Stimulated activated naive CD8-positive, alpha-beta T cell treated with anti-CD3 and anti-CD28 coated beads, Interleukin-15, Interleukin-2, amounts not matched to agents 100 U/mL and 50 U/mL, for 24 hours (primary cell): Measurements from ENCODE around the gene ANKRD13A.
A peak's percentile ranks its signal among the peaks of the same experiment; 100 is the strongest.
"Not testable (repeated sequence)": the region's sequence is repeated elsewhere in the genome, so short reads cannot be mapped to it uniquely, and the experiment has no call there.

Experiments
- ATAC-seq: fragments of 150-1000 bp; cut with Tn5 transposase; one replicate; pipeline ENCODE4 v1.10.0; 2021
- DNase-seq: peaks from one replicate; pipeline ENCODE4 v3.0.0; 2021

Gene ANKRD13A

DNA sequence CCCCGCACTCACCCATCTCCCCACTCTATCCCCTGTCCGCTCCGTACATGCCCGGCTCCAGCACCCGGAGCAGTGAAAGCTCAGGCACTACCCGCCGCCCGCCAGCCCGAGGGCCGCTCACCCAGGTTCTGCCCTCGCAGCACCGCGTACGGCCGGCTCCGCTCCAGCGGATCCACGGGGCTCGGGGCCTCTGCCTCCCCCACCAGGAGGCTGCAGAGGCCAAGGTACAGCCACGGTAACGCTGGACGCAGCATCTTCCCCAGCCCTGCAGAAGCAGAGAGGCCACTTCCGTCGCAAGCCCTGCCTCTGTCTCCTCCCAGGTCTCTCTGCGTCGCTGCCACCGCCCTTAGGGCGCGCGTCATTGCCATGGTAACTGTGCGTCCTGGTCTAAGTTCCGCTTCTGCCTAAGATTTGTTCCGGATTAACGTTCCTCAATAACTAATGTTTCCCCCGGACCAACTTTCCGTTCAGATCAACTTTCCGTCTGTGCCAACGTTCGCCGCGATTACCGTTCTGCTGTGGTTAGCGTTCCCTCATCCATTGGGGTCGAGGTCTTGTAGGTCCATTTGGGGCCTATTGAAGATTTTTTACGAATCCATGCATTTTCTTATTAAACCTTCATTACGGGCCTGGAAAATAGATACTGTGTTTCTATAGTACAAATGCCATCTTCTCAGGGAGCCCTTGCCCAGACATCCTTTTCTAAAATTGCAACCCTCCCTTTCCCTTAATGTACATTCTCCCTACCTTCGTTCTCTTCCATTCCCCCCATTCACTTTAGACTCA lies 49.2 kb downstream of the ANKRD13A start, which contains the start of gene C12orf76:
Gene C12orf76, minus strand, starts transcription at position 281 of the 786 bp plus-strand sequence. Its CDS starts 27 bp downstream, at position 254.
- ATAC-seq = peak; percentile 100
- DNase-seq = peak; percentile 91

DNA sequence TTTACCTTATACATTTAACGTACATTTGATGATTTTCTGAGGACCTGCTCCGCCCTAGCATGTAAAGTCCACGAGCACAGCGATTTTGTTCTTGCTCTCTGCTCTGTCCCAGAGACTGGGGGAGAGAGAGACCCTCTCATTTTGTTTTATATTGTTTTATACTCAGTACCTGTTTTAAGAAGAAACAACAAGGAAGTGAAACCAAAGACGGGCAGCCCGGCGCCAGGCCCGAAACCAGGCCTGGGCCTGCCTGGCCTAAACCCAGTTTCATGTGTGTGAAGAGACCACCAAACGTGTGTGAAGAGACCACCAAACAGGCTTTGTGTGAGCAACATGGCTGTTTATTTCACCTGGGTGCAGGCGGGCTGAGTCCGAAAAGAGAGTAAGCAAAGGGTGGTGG lies 49.8 kb downstream of the ANKRD13A start:
- ATAC-seq = not testable (repeated sequence)

DNA sequence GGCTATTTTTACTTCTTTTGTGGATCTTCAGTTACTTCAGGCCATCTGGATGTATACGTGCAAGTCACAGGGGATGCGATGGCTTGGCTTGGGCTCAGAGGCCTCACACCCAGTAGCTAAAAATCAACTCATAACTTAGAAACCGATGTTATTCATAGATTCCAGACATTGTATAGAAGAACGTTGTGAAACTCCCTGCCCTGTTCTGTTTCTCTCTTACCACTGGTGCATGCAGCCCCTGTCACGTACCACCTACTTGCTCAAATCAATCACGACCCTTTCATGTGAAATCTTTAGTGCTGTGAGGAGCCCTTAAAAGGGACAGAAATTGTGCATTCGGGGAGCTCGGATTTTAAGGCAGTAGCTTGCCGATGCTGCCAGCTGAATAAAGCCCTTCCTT lies 50.4 kb downstream of the ANKRD13A start:
- ATAC-seq, DNase-seq: not testable (repeated sequence)

More for the DNA sequence above, 49.8 kb downstream of the ANKRD13A start:
- not testable (repeated sequence) for DNase-seq

DNA sequence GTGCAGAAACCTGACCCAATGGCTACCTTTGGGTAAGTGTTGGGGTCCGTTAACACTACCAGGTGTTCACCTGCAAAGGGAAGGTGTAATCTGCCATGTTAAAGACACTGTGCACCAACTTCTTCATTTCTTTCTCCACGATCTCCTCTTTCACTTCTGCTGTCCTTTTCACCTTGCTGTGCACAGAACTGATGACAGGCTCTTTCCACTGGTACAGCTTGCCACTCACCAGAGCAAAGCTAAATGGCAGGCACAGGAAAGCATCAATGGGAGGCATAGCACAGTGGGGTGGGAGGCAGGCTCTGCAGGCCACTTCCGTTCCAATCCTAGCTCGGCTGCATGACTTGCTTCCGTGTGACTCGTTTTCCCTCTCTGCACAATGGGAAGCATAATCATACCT lies 51.7 kb downstream of the ANKRD13A start:
- ATAC-seq = no peak
- no peak for DNase-seq

DNA sequence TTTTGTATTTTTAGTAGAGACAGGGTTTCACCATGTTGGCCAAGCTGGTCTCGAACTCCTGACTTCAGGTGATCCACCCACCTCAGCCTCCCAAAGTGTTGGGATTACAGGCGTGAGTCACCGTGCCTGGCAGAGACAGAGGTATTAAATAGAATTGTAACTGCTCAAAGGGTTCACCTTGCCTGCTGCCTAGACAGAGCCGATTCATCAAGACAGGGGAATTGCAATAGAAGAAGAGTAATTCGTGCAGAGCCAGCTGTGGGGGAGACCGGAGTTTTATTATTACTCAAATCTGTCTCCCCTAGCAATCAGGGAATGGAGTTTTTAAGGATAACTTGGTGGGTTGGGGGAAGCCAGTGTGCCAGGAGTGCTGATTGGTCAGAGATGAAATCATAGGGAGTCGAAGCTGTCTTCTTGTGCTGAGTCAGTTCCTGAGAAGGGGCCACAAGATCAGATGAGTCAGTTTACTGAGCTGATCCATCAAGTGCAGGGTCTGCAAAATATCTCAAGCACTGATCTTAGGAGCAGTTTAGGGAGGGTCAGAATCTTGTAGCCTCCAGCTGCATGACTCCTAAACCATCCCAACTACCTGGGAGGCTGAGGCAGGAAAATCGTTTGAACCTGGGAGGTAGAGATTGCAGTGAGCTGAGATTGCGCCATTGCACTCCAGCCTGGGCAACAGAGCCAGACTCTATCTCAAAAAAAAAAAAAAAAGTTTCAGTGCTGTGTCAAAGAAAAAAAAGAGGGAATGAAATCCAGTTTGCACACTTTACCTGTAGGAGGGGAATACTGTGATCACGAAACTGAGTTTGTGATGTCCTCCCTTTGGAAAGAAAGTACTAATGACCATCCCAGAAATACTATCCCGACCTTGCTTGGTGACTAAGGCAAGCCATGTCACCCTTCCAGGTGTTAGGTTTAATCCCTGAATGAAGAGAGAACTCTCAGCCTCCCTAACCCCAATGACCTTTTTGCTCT lies 56.4 kb downstream of the ANKRD13A start:
- ATAC-seq = peak; percentile 14
- not testable (repeated sequence) for DNase-seq

DNA sequence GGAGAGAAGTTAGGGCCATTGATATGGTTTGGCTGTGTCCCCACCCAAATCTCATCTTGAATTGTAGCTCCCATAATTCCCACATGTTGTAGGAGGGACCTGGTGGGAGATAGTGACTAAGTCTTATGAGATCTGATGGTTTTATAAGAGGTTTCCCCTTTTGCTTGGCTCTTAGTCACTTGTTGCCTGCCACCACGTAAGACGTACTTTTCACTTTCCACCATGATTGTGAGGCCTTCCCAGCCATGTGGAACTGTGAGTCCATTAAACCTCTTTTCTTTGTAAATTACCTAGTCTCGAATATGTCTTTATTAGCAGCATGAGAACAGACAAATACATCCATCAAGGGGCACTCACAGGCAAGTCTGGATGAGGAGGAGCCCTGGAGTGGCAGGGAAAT lies 57.4 kb downstream of the ANKRD13A start:
- peak; percentile 22 for ATAC-seq
- DNase-seq = not testable (repeated sequence)

DNA sequence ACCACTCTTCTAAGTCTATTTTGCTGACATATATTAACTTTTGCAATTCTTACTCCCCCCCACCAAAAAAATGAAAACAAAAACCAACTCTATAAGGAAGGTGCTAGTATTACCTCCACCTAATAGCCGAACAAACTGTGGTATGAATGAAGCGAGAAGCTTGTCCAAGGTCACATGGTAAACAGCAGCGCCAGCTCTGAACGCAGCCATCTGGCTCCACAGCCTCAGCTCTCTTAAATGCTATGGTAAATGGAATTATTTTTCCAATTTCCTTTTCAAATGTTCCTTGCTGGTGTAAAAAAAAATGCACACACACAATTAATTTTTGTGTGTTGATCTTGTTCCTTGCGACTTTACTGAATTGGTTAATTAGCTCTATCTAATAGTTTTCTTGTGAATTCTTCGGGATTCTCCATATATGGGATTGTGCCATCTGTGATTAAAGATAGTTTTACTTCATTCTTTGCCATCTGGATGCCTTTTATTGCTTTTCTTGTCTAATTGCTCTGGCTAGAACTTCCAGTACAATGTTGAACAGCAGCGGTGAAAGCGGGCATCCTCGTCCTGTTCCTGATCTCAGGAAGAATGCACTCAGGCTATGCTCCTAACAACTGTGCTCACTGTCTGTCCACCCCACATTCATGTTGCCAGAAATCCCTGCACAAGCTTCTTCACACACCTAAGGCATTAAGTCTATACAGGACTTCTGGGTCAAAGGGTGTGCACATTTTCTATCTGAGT lies 59.8 kb downstream of the ANKRD13A start:
- DNase-seq (no peak), ATAC-seq (no peak)

DNA sequence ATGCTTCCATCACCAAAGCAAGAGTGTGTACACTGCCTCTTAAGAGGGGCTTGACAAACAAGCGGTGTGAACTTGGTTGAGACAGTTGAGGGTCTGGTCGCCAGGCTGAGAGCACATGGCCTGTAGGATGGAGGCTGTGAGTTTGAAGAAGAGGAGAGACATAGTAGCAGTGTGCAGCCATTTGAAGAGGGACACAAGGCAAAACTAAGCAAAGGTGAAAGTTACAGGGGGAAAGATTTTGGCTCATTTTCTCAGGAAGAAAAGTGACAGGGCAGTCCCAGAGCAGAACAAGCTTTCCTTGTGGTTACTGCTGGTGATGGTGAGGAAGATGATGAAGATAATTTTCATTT lies 60.4 kb downstream of the ANKRD13A start:
- DNase-seq (no peak), ATAC-seq (no peak)

DNA sequence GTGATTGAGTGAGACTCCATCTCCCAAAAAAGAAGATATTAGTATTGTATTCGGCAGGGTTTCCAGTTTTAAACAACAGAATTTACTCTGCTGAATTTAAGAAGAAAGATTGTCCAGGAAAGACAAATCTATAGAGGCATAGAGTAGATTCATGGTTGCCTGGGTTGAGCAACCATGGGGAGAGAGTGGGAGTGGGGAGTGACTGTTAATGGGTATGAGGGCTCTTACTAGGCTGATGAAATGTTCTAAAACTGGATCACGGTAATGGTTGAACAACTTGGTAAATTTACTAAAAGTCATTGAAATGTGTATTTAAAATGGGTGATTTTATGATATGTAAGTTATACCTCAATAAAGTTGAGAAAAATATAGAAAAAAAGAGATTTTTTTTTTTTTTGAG lies 63.0 kb downstream of the ANKRD13A start:
- ATAC-seq (no peak), DNase-seq (no peak)

DNA sequence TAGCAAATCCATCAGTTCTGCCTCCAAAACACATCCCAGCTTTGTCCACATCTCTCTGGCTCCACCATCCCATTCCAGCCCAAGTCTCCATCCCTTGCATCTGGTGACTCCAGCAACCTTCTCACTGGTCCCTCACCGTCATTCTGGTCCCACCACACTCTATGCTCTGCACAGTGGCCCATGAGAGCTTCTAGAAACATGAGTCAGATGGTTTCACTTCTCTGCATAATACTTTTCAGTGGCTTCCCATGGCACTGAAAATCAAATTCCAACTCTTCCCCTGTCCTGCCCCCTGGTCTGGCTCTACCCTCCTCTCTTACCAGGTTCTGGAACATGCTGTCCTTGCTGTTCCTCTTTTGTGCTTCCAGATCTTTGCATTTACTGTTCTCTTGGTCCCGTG lies 66.3 kb downstream of the ANKRD13A start:
- no peak for ATAC-seq
- no peak for DNase-seq

DNA sequence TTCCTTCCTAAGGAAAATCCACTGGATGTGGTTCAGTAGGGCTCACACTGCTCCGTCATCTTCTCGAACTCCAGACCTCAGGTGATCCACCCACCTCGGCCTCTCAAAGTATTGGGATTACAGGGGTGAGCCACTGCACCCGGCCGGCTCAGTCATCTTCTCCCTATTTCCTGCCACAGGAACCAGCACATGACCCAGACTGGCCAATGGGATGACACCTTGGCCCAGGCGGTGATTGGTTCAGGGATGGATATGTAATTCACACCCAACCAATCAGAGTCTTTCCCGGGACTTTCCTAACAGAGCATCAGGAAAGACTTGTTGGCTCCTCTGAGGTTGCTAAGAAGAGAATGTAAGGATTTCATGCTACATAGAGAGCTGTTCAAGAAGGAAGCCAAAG lies 68.3 kb downstream of the ANKRD13A start:
- ATAC-seq (no peak), DNase-seq (no peak)

DNA sequence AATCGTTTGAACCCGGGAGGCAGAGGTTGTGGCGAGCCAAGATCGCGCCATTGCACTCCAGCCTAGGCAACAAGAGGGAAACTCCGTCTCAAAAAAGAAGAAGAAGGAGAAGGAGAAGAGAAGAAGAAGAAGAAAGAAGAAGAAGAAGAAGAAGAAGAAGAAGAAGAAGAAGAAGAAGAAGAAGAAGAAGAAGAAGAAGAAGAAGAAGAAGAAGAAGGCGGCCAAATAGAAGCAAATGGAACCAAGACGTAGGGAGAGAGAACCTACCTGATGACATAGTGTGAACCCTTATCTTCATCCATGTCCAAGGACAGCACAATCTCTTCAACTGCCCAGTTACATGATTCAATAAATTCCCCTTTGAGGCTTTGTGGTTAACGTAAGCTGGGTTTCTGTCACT lies 68.9 kb downstream of the ANKRD13A start:
- not testable (repeated sequence) for ATAC-seq, DNase-seq

DNA sequence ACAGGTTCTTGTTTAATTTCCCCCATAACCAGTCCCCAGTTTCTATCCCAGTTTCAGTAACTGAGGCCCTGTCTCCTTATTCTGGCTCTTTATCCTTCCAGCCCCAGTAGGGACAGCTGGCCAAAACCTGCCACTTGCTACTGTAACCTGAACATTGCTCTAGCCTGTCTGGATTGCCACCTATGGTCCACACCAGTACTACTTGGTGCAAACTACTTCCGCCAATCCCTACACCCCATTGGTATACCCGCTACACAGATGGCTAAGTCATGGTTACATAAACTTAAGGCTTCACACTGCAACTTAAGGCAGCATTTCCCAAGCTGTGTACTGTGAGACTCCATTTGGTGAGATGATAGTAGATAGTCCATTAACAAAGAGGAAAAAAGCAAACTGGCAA lies 69.4 kb downstream of the ANKRD13A start:
- ATAC-seq (no peak), DNase-seq (no peak)

DNA sequence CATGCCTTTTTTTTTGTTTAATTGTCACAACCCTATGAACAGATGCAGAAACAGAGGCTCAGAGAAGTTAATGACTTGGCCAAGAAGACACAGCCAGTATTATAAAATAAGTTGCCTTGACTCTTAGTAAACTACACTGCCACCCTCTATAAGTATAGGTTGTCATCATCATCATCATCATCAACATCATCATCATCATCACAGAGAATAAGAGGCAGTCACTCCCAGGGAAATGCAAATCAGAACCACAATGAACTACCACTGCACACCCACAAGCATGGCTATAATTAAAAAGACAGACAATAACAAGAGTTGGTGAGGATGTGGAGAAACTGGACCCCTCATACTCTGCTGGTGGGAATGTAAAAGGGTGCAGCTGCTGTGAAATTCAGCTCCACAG lies 72.3 kb downstream of the ANKRD13A start:
- DNase-seq (no peak), ATAC-seq (peak; percentile 38)

DNA sequence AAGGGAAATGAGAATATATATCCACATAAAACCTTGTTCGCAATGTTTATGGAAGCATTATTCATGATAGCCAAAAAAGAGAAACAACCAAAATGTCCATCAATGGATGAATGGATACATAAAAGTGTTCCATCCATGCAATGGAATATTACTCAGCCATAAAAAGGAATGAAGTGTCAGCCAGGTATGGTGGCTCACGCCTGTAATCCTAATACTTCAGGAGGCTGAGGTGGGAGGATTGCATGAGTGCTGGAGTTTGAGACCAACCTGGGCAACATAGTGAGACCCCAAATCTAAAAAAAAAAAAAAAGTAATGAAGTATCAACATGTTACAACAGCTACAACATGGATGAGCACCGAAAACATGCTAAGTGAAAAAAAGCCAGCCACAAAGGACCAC lies 72.7 kb downstream of the ANKRD13A start:
- no peak for DNase-seq
- ATAC-seq = no peak

DNA sequence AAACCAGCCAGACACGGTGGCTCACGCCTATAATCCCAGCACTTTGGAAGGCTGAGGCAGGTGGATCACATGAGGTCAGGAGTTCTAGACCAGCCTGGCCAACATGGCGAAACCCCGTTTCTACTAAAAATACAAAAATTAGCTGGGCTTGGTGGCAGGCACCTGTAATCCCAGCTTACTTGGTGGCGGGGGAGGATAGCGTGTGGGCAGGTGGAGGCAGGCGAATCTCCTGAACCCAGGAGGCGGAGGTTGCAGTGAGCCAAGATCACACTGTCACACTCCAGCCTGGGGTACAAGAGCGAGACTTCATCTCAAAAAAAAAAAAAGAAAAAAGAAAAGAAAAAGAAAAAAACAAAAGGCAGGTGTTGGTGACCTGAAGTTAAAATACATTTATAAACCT lies 73.4 kb downstream of the ANKRD13A start:
- ATAC-seq, DNase-seq: not testable (repeated sequence)

DNA sequence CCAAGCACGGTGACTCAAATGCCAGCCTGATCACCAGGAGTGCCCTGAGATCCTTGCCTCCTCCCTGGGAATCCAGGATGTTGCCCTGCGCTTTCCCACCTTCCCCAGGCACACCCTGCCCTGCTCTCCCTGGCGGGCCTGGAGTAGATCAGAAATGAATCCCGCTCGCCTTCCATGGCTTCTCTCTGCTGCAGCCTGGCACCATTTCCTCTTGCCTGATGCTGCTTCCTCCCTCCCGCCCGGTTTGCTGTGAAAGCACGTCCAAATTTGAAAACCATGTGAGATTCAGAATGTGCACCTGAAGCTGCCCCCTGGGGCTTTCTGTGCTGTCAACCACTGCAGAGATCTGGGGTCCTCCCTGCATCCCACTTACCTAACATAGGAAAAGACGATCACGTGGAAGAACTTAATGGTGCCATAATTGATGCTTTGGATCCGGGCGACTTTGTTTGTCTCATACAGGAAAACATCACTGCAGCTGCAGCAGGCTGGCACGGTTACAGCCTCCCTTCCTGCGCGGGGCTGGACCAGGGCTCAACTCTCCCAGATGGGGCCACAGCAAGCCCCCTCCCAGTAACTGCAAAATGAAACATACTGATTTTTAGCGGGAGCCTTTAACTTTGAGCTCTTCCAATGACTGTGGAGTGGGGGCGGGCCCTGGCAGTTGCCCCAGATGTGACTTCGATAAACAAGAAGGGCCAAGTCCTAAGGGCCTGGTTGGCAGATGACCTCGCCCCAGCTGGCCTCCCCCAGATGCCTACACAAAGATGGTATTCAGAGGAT lies 74.0 kb downstream of the ANKRD13A start:
- DNase-seq (peak; percentile 40), ATAC-seq (peak; percentile 42)

DNA sequence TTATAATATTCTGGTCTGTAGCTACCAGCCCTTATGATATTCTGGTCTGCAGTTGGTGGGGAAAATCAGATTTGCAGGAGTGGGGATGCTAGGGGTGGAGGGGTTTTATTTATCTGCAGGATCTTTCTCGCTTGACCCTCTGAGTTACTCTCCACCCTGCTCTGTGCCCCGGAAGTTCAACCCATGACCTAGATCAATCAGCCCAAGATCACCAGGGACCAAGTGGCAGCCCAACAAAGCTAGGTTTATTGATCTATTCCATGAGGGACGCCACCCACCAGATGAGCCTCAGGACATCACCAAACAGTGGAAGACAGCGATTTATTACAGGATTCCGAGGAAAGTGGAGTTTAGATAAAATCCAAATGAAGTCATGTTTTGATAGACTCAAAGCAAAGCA lies 74.9 kb downstream of the ANKRD13A start:
- DNase-seq = no peak
- no peak for ATAC-seq

DNA sequence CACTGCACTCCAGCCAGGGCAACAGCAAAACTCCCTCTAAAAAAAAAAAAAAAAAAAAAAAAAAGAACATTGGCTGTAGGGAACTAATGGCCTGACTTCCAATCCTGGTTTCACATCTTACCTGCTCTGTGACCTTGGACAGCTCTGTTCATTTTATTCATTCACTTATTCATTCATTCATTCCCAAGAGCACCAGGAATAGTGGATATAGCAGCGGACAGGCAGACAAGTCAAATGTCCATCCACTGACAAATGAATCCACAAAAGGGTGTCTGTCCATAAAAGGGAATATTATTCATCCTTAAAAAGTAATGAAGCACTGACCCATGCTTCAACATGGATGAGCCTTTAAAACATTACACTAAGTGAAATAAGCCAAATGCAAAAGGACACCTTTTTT lies 76.7 kb downstream of the ANKRD13A start:
- no peak for DNase-seq
- no peak for ATAC-seq

DNA sequence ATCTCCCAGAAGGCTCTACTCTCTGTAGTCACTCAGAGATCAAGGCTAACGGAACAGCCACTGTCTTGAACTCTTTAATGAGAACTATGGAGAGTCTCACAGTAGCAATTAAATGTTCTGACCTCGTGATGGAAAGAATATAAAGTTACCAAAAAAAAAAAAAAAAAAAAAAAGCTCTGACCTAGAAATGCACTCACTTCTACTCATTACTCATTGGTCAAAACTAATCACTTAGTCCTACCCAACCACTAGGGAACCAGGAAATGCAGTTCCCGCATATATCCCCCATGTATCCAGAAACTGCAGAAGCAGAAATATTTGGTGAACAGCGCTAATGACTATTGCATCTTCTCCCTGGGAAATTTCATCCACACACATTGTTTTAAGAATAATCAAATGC lies 78.6 kb downstream of the ANKRD13A start:
- DNase-seq (no peak), ATAC-seq (no peak)
